Rectal smooth muscle tissue (tissue), 1 donor: ENCODE results near the gene KRI1.
"Not testable (repeated sequence)": the region's sequence is repeated elsewhere in the genome, so short reads cannot be mapped to it uniquely, and the experiment has no call there.

ENCODE experiments used
- H3K27ac ChIP-seq: one replicate; pipeline ENCODE4 v1.7.0; 2013; ENCODE audit warnings: low read depth, low read length, inconsistent platforms
- H3K27me3 ChIP-seq: one replicate; pipeline ENCODE4 v1.7.0; 2013; ENCODE audit warnings: low read length; ENCODE audit not compliant: control insufficient read depth, insufficient read depth
- H3K36me3 ChIP-seq: one replicate; pipeline ENCODE4 v1.7.0; 2013; ENCODE audit warnings: low read length; ENCODE audit not compliant: control insufficient read depth, insufficient read depth
- H3K4me1 ChIP-seq: one replicate; pipeline ENCODE4 v1.7.0; 2013; ENCODE audit warnings: low read length; ENCODE audit not compliant: control insufficient read depth, insufficient read depth
- H3K4me3 ChIP-seq: one replicate; pipeline ENCODE4 v1.7.0; 2013; ENCODE audit warnings: low read length
- H3K9ac ChIP-seq: one replicate; pipeline ENCODE4 v1.7.0; 2013; ENCODE audit warnings: low read length

Gene KRI1

DNA sequence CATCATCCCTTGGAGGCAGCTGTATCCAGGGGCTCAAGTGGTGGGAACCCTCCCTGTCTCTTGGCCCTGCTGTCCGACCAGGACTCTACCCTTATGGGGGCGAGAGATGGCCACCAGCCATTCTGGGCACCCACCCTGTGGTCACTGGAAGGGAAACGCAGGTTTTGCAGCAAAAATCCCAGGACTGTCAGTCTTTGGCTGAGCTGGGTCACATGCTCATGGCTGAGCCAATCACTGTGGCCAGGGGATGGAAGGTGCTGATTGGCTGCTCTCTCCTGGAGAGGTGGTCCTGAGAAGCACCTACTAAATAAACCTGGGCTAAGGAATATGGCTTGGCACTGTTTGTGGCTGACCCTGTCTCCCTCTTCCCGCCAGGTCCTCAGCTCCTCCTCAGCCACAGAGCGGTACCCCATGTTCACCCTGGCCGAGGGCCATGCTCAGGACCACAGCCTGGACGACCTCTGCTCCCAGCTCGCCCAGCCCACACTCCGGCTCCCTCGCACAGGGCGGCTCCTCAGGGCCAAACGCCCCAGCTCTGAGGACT, 13.2 kb downstream of the KRI1 start:
- Histone ChIP-seq H3K36me3 (peaks cover 31% of the 10 kb centered on the region), H3K27me3 (no peaks in the 10 kb centered on the region), H3K4me3 (no peak overlapping the region), H3K27ac (no peak overlapping the region), H3K9ac (no peak overlapping the region), H3K4me1 (no peaks in the 10 kb centered on the region)

DNA sequence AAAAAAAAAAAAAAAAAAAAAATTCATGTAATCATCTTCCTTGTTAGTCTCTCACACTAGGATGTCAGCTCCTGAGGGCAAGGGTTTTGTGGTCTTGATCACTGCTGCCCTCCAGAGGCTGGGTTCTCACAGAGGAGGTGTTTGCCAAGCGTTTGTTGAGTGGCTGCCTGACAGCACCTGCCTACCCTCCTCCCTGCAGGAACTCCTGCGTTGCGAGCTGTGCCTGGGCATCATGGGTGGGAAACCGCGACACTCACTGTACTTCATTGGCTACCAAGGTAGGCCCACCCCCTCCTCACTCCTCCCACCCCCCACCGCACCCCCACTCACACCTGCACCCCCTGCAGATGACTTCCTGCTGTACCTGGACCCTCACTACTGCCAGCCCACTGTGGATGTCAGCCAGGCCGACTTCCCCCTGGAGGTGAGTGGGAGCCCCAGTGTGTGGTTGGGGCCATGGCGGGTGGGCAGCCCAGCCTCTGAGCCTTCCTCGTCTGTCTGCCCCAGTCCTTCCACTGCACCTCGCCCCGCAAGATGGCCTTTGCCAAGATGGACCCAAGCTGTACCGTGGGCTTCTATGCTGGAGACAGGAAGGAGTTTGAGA, 14.0 kb downstream of the KRI1 start:
- Histone ChIP-seq H3K27me3 (no peaks in the 10 kb centered on the region), H3K36me3 (peaks cover 35% of the 10 kb centered on the region), H3K4me3 (no peak overlapping the region), H3K9ac (no peak overlapping the region), H3K4me1 (no peaks in the 10 kb centered on the region), H3K27ac (no peak overlapping the region)

DNA sequence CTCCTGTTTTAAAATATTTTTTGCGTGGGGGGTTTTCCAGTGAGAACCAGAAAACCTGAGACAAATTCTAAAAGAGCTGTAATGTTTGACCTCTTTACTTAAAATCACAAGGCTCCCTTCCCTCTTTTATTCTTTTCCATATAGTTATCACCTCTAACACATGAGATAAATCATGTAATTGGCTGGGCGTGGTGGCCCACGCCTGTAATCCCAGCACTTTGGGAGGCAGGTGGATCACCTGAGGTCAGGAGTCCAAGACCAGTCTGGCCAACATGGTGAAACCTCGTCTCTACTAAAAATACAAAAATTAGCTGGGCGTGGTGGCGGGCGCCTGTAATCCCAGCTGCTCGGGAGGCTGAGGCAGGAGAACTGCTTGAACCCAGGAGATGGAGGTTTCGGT, 14.8 kb downstream of the KRI1 start:
- not testable (repeated sequence) for H3K27ac ChIP-seq, H3K9ac ChIP-seq, H3K27me3 ChIP-seq, H3K4me3 ChIP-seq, H3K4me1 ChIP-seq
- peaks cover 35% of the 10 kb centered on the region for H3K36me3 ChIP-seq

DNA sequence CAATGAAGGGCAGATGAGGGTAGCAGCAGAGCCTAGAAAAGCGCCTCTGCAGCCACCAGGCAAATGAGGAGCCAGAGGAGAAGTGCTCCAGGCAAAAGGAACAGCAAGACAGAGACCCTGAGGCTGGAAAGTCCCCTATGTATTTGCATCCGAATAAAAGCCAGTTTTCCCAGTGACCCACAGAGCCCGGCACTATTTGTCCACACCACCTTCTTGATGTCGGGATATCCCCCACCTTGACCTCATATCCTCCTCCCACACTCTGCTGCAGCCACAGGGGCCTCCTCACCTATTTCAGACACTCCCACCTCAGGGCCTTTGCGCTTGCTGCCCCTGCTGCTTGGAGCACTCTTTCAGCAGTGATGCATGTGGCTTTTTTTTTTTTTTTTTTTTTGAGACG, 15.5 kb downstream of the KRI1 start:
- Histone ChIP-seq H3K36me3 (peaks cover 30% of the 10 kb centered on the region), H3K4me1 (no peaks in the 10 kb centered on the region), H3K27me3 (no peaks in the 10 kb centered on the region), H3K9ac (no peak overlapping the region), H3K4me3 (no peak overlapping the region), H3K27ac (no peak overlapping the region)

DNA sequence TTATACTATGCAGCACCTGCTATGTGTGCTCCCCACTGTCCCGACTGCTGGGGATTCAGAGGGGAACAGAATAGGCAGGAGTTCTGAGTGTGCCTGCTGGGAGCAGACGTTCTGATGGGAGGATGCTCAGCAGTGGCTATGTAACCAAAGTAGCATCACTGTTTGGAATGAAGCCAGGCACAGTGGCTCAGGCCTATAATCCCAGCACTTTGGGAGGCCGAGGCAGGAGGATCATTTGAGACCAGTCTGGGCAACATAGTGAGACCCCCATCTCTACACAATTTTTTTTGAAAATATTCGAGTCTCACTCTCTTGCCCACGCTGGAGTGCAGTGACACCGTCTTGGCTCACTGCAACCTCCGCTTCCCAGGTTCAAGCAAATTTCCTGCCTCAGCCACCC, 16.1 kb downstream of the KRI1 start:
- Histone ChIP-seq H3K4me1 (peaks cover 4% of the 10 kb centered on the region), H3K27me3 (no peaks in the 10 kb centered on the region), H3K36me3 (peaks cover 30% of the 10 kb centered on the region), H3K9ac (no peak overlapping the region), H3K27ac (no peak overlapping the region), H3K4me3 (no peak overlapping the region)

DNA sequence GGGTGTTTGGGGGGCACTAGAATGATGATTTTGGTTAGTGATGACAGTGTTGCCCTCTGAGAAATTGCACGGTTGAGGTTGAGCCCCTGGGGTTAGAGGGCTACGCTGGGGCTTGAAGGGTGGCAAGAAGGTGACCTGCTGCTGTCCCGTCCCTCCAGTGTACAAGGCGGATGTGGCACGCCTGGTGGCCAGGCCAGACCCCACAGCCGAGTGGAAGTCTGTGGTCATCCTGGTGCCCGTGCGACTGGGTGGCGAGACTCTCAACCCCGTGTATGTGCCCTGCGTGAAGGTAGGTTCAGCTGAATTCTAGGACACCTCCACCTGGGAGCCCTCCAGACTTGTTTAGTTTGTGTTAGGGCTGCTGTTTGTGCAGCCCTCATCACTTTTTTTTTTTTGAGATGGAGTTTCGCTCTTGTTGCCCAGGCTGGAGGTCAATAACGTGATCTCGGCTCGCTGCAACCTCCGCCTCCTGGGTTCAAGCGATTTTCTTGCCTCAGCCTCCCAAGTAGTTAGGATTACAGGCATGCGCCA, 17.0 kb downstream of the KRI1 start:
- H3K27me3 ChIP-seq, result no peaks in the 10 kb centered on the region
- no peak overlapping the region for H3K9ac ChIP-seq
- H3K4me1 ChIP-seq, result peaks cover 7% of the 10 kb centered on the region
- no peak overlapping the region for H3K4me3 ChIP-seq
- H3K27ac ChIP-seq, result no peak overlapping the region
- H3K36me3 ChIP-seq, result peaks cover 23% of the 10 kb centered on the region

DNA sequence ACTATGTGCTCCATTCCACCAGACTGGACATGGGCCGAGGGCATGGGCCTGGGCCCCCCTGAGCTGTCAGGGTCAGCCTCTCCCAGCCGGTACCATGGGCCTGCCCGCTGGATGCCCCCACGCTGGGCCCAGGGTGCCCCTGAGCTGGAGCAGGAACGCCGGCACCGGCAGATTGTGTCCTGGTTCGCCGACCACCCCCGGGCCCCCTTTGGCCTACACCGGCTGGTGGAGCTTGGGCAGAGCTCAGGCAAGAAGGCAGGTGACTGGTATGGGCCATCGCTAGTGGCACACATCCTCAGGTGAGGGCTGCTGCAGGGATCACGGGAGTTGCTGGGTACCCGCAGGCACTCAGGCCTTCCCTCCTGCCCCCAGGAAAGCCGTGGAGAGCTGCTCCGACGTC, 19.0 kb downstream of the KRI1 start:
- no peak overlapping the region for H3K4me3 ChIP-seq
- H3K36me3 ChIP-seq, result peaks cover 14% of the 10 kb centered on the region
- H3K4me1 ChIP-seq, result peaks cover 10% of the 10 kb centered on the region
- no peak overlapping the region for H3K27ac ChIP-seq
- no peak overlapping the region for H3K9ac ChIP-seq
- H3K27me3 ChIP-seq, result no peaks in the 10 kb centered on the region

DNA sequence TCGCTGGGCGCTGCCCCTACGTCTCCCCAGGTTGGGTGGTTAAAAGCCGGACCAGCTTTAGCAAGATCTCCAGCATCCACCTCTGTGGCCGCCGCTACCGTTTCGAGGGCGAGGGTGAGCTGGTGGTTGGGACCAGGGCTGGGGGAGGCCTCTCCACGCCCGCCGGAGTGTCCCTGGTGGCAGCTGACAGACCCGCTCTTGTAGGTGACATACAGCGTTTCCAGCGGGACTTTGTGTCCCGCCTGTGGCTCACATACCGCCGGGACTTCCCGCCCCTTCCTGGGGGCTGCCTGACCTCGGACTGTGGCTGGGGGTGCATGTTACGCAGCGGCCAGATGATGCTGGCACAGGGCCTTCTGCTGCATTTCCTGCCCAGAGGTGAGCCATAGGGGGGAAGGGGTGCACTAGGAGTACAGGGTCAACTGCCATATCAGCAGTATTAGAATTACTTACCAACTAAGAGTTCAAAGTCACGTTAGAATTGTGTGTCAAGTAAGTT, 21.0 kb downstream of the KRI1 start:
- H3K27ac ChIP-seq, result peak overlapping the region; percentile 82
- no peaks in the 10 kb centered on the region for H3K27me3 ChIP-seq
- peaks cover 14% of the 10 kb centered on the region for H3K36me3 ChIP-seq
- H3K9ac ChIP-seq, result peak overlapping the region; percentile 18
- H3K4me3 ChIP-seq, result peak overlapping the region; percentile 81
- peaks cover 10% of the 10 kb centered on the region for H3K4me1 ChIP-seq

DNA sequence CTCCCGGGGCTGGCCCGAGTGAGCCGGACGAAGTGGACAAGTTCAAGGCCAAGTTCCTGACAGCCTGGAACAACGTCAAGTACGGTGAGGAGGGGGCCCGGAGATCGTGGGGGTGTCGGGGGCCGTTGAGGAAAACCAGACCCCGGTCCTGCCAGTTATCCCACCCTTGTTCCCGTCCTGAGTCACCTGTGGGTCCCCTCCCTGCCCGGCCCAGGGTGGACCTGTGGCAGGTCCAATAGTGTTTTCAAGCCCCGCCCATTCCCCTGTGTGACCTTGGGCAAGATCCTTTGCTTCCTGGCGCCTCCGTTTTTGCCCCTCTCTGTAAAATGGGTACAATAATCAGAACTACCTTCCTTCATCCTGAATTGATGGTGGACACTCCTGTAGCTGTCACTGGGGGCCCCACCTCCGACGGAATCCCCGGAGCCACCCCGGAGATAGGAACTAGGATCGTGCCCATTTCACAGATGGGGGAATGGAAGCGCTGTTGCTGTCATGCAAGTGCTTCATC, 21.5 kb downstream of the KRI1 start:
- peak overlapping the region; percentile 73 for H3K9ac ChIP-seq
- peaks cover 10% of the 10 kb centered on the region for H3K4me1 ChIP-seq
- H3K4me3 ChIP-seq, result peak overlapping the region; percentile 81
- peaks cover 12% of the 10 kb centered on the region for H3K36me3 ChIP-seq
- H3K27ac ChIP-seq, result peak overlapping the region; percentile 82
- no peaks in the 10 kb centered on the region for H3K27me3 ChIP-seq

DNA sequence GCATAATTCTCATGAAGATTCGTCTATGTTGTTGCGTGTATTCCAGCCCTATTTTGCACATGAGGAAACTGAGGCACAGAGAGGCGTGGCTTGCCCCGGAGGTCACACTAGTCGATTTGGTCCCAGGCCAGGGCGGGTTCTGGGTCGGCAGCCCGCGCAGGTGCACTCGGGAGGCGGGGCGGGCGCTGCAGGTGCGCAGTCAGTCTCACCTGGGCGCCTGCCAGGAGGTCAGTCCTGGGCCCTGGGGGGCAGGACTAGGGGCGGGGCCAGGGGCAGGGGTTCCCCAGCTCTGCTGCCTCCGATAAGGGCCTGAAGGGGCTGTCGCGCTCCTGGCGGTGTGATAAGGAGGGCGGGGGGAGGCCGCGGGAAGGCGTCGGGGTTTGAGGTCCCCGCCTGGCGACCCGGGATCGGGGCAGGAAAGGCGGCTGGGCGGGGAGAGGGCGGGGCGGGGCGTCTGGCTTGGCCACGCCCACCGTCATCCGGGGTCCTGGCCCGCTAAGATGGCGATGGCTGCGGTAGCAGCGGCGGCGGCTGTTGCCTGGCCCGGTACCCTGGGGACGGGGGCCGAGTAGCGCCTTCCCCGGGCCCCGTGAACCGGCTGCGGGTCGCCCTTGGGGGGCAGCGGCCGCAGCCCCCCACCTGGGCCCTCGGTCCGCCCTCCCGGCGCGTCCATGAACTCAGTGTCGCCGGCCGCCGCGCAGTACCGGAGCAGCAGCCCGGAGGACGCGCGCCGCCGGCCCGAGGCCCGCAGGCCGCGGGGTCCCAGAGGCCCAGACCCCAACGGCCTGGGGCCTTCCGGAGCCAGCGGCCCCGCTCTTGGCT, 22.2 kb downstream of the KRI1 start, which contains the start of gene ATG4D:
Gene ATG4D (plus strand): TSS at position 485 of the 822 bp plus-strand sequence. CDS start 187 bp downstream, at position 672.
- Histone ChIP-seq H3K4me3 (peak within 1 kb of the TSS; percentile 81), H3K27ac (peak within 1 kb of the TSS; percentile 82), H3K9ac (peak within 1 kb of the TSS; percentile 73), H3K36me3 (peaks cover 7% of the 10 kb centered on the region), H3K4me1 (peaks cover 10% of the 10 kb centered on the region), H3K27me3 (no peaks in the 10 kb centered on the region)

DNA sequence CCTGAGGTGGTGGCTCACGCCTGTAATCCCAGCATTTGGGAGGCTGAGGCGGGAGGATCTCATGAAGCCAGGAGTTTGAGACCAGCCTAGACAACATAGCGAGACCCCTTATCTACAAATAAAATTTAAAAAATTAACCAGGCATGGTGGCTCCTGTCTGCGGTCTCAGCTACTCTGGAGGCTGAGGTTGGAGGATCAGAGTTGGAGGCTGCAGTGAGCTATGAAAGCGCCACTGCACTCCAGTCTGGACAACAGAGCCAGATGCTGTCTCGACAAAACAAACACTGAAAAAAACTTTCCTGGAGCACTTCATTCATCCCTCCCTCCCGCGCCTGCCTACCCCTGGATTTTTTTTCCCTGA, 22.8 kb downstream of the KRI1 start:
- H3K36me3 ChIP-seq, result peaks cover 4% of the 10 kb centered on the region
- no peak overlapping the region for H3K9ac ChIP-seq
- no peak overlapping the region for H3K27ac ChIP-seq

DNA sequence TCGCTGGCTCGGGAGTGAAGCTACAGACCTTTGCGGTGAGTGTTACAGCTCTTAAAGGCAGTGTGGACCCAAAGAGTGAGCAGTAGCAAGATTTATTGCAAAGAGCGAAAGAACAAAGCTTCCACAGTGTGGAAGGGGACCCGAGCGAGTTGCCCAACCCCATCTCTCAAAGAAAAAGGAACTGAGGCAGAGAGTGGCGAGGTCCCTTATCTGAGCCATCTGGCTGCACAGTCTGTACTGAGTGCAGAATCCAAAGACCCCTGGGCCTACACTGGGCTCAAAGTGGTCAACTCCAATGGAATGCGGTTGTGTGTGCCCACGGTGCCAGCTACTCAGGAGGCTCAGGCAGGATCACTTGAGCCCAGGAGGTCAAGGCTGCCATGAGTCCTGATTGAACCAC, 26.8 kb downstream of the KRI1 start:
- not testable (repeated sequence) for H3K4me3 ChIP-seq, H3K36me3 ChIP-seq, H3K27ac ChIP-seq, H3K4me1 ChIP-seq, H3K9ac ChIP-seq, H3K27me3 ChIP-seq

More for the DNA sequence above, 22.8 kb downstream of the KRI1 start:
- peak overlapping the region; percentile 81 for H3K4me3 ChIP-seq
- no peaks in the 10 kb centered on the region for H3K27me3 ChIP-seq
- H3K4me1 ChIP-seq, result peaks cover 10% of the 10 kb centered on the region
